Stimulated activated CD4-positive, alpha-beta T cell treated with anti-CD3 and anti-CD28 coated beads, Interleukin-12 subunit alpha, Interleukin-12 subunit beta, amount 100 ng/mL, for 24 hours (primary cell): ENCODE results near the gene C2orf74.
"Not testable (repeated sequence)": the region's sequence is repeated elsewhere in the genome, so short reads cannot be mapped to it uniquely, and the experiment has no call there.

Experiments used
- DNase-seq, 2 experiments: peaks; one replicate each; pipeline ENCODE4 v3.0.0-alpha.2; 2020; ENCODE audit warnings: low read depth in 2 of 2

The C2orf74 gene

GRCh38 chr2:61161888-61162287 is at the start of gene C2orf74:
Gene C2orf74 (plus strand): TSS chr2:61162188. CDS start chr2:61162515, 327 bp downstream.
- DNase-seq = no peak

GRCh38 chr2:61114147-61114546 is 47.8 kb upstream of the C2orf74 start:
- DNase-seq = no peak

- DNase-seq = no peak
These were observed 45.7 kb upstream of the C2orf74 start for GRCh38 chr2:61116302-61116701.

GRCh38 chr2:61117534-61117933 is 44.5 kb upstream of the C2orf74 start:
- no peak for DNase-seq

GRCh38 chr2:61125123-61125710 is 36.8 kb upstream of the C2orf74 start:
- DNase-seq = no peak

- no peak for DNase-seq
These were observed 36.2 kb upstream of the C2orf74 start for GRCh38 chr2:61125798-61126197.

- DNase-seq = not testable (repeated sequence)
These were observed 33.9 kb upstream of the C2orf74 start for GRCh38 chr2:61128122-61128521.

GRCh38 chr2:61134141-61134540 is 27.8 kb upstream of the C2orf74 start:
- no peak for DNase-seq

GRCh38 chr2:61135510-61135909 is 26.5 kb upstream of the C2orf74 start:
- DNase-seq = no peak

GRCh38 chr2:61138859-61139258 is 23.1 kb upstream of the C2orf74 start:
- DNase-seq = no peak

- DNase-seq = no peak
These were observed 20.8 kb upstream of the C2orf74 start for GRCh38 chr2:61141151-61141550.

GRCh38 chr2:61144697-61145268 is 17.2 kb upstream of the C2orf74 start:
- peak; percentile 85 to 93 for DNase-seq

- DNase-seq = no peak
These were observed 16.0 kb upstream of the C2orf74 start for GRCh38 chr2:61145990-61146389.

- not testable (repeated sequence) for DNase-seq
These were observed 13.9 kb upstream of the C2orf74 start for GRCh38 chr2:61148091-61148490.

GRCh38 chr2:61149074-61149473 is 12.9 kb upstream of the C2orf74 start:
- DNase-seq = no peak

GRCh38 chr2:61151436-61151835 is 10.6 kb upstream of the C2orf74 start:
- no peak for DNase-seq

- no peak for DNase-seq
These were observed 4.5 kb upstream of the C2orf74 start for GRCh38 chr2:61157371-61158003.

- no peak for DNase-seq
These were observed 3.5 kb upstream of the C2orf74 start for GRCh38 chr2:61158356-61158955.

GRCh38 chr2:61162721-61163120 is 733 bp downstream of the C2orf74 start:
- no peak for DNase-seq

GRCh38 chr2:61165082-61165481 is 3.1 kb downstream of the C2orf74 start:
- not testable (repeated sequence) for DNase-seq

GRCh38 chr2:61165946-61166345 is 4.0 kb downstream of the C2orf74 start:
- DNase-seq = no peak

GRCh38 chr2:61167579-61167978 is 5.6 kb downstream of the C2orf74 start:
- DNase-seq = no peak

- DNase-seq = no peak
These were observed 10.7 kb downstream of the C2orf74 start for GRCh38 chr2:61172671-61173070.
